ENCODE measurements around the gene OTUB2.

The OTUB2 gene

GRCh38 chr14:93997082-93997481 is 29.1 kb upstream of the OTUB2 start, which contains the start of gene CCDC197:
Gene CCDC197 (plus strand): TSS chr14:93997301. CDS start chr14:93998132, 831 bp downstream.
- DNase-seq (ENCODE audit: low spot score): peak; percentile 73

GRCh38 chr14:93997916-93998870 is 27.9 kb upstream of the OTUB2 start:
- no peak for DNase-seq (ENCODE audit: low spot score)

DNA sequence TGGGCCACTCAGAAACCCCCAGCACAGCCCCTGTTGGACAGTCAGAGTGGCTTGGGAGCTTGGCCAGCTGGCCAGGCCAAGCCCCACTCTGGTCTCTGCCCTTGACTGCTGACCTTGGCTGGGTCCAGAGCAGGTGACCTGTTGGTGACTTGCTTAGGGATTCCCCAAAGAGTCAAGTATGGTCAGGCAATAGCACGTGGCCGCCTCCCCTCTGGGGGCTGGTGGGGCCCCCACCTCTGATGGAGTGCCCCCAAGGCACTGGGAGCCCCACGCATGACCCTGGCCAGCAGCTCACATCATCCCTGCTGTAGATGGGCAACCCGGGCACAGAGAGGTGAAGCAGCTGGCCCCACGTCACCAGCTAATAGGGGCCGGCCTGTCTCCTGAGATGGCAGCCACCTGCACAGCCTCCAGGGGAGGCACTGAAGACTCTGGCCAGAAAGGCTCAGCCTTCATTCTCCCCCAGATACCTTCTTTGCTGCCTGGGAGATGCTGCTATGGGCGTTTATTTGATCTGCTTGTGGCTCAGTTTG is 27.2 kb upstream of the OTUB2 start:
- no peak for DNase-seq (ENCODE audit: low spot score)

GRCh38 chr14:93999573-93999972 is 26.6 kb upstream of the OTUB2 start:
- DNase-seq (ENCODE audit: low spot score): no peak

DNA sequence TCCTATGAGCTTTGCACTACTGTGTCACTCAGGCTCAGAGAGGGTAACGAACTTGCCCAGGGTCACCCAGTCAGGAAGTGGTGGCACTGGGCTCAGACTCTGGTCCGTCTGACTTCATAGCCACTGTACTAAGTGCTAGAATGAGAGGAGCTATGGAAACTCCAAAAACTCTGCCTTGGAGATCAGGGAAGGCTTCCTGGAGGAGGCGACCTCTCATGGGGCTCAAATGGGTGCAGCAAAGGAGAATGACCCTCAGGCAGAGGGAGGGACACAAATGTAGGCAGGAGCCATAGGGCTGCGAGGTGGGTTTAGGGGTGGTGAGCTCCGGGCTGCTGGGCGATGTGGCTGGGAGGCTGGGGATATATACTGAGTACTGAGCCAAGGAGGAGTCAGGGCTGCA is 25.9 kb upstream of the OTUB2 start:
- no peak for DNase-seq (ENCODE audit: low spot score)

DNA sequence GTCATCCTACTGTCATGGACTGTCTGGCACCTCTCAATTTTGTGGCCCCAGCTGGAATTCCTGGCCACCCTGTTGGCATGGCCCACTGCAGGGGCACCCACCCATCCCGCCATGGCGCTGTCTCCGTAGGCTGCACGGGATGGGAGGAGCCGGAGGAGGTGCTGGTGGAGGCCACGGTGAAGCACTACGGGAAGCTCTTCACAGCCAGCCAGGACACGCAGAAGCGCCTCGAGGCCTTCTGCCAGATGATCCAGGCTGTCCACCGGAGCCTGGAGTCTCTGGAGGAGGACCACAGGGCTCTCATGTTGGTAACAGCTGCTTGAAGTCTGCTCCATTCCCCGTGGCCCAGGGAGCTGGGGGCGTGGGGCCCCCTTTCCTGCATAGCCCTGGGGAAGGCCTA is 25.1 kb upstream of the OTUB2 start:
- no peak for DNase-seq (ENCODE audit: low spot score)

DNA sequence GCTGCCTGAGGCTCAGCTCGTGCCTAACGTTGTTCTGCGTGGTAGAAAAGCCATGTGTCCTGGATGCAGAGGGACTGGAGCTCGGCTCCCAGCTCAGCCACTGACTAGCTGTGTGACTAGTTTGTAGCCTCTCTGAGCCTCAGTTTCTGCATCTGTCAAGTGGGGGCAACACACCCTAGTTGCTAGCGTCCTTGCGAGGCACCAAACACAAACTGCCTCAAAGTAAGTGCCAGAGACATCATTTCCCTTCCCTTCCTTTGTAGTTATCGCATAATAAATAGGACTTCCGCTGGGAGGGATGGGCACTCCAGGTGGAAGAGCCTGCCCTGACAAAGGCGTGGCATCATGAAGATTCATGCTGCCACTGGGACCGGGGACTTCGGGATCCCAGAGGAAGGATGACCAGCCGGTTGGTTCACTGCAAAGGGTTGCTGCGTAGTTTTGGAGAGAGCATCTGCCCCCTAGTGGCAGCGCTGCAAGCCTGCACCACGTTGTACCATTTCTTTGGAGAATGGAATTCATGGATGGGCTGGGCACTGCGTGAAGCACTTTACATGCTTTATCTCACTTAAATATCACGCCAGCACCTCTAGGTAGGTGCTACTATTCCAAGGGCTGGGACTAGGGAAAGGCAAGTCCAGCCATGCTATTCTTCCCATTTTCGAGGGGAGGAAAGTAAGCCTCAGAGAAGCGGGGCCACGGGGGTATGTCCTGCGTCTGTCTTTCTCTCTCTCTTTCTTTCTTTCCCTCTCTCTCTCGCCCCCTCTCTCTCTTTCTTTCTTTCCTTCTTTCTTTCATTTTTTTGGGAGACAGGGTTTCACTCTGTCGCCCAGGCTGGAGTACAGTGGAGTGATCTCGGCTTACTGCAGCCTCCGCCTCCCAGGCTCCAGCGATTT is 24.4 kb upstream of the OTUB2 start:
- peak; percentile 94 for DNase-seq (ENCODE audit: low spot score)

GRCh38 chr14:94003397-94003796 is 22.7 kb upstream of the OTUB2 start:
- no peak for DNase-seq (ENCODE audit: low spot score)

DNA sequence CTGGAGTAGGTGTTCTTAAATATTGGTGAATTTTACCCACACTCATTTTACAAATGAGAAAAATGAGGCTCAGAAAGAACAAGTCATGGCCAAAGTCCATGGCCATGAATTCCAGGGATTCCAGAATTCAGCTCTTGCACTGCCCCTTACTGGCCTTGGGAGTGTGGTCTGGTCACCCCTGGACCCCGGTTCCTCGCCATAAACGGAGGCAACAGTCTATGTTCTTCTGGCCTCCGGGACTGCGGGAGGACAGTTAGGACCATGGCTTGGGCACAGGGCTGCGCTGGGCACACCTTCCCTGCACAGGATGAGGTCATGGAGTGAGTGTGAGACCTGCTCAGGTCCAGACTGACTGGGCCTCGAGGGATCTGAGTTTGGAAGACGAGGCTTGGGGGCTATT is 22.1 kb upstream of the OTUB2 start:
- DNase-seq (ENCODE audit: low spot score): no peak

GRCh38 chr14:94005324-94006073 is 20.6 kb upstream of the OTUB2 start:
- DNase-seq (ENCODE audit: low spot score): no peak

GRCh38 chr14:94008234-94008633 is 17.9 kb upstream of the OTUB2 start:
- no peak for DNase-seq (ENCODE audit: low spot score)

- peak; percentile 35 for DNase-seq (ENCODE audit: low spot score)
Measured at GRCh38 chr14:94009767-94010166, 16.4 kb upstream of the OTUB2 start.

- DNase-seq (ENCODE audit: low spot score): no peak
Measured at GRCh38 chr14:94010625-94011024, 15.5 kb upstream of the OTUB2 start.

GRCh38 chr14:94011795-94012194 is 14.3 kb upstream of the OTUB2 start:
- DNase-seq (ENCODE audit: low spot score): peak; percentile 55

DNA sequence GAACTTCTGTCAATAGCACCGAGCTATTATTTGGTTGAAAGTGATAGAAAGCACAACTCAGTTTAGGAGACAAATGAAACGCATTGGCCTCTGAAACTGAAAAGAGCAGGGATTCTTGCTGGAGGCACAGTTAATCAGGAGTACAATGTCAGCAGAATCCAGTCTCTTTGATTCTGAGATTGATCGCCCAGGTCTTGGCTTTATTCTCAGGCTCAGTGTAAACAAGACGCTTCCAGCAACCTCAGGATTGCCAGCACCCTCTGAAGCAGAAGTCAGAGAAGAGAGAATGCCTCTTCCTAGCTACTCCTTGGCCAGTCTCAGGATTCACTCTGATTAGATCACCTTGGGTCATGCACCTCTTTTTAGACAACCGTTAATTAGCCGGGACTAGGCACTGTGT is 11.8 kb upstream of the OTUB2 start:
- DNase-seq (ENCODE audit: low spot score): no peak

DNA sequence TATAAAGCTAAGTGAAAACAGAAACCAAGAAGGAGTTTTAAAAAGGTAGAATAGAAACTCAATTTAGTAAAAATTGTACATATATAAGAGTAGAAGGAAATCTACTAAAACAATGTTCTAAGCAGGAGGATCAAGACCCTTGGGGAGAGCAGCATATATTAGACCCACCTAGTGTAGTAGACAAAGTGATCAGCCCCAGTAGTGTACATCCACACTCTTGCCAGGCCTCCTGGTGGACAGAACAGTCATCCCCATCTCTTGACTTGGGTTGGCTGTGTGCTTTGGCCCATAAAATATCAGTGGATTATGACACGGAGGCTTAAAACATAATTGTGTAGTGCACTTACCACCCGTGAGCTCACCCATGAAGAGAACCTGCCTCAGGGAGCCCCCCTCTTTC is 10.9 kb upstream of the OTUB2 start:
- DNase-seq (ENCODE audit: low spot score): no peak

DNA sequence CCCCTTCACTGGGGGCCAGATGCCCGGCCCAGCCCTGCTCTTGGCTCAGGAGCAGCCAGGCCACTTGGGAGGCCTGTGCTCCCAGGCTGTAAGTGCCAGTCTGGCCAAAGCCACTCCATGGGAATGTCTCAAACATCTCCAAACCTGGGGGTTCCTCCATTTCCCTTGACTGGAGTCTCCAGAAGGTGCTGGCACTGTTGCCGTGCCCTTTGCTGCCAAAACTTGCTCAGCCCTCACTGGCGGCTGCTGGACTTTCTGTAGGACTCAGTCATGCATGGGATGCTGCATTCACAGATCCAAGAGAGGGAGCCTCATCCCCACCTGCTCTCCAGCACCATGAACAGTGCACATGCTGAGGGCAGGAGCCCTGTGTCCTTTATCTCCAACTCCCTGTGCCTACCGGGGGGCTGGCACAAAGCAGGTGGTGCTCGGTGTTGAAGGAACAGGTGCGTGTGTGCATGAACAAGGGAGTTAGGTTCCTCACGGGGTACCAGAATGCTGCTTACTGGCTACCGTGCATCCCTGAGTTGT is 9.6 kb upstream of the OTUB2 start:
- DNase-seq (ENCODE audit: low spot score): no peak

DNA sequence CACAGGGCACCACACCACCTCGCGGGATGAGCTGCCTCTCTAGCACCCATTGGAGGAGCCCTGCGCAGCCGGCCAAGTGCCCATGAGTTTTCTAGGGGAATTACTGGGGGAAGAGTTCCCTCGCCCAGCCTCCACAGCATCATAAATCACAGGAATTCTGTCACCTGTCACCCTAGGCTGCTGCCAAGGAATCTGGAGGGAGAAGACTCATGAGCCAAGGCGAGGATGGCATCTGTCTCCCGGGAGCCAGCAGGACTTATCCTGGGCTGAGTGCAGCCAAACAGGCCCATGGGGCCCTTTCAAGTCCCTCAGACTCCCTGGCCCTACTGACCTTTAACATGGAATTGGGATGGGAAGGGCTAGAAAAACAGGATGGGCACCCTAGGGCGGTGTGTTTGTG is 7.8 kb upstream of the OTUB2 start:
- no peak for DNase-seq (ENCODE audit: low spot score)

DNA sequence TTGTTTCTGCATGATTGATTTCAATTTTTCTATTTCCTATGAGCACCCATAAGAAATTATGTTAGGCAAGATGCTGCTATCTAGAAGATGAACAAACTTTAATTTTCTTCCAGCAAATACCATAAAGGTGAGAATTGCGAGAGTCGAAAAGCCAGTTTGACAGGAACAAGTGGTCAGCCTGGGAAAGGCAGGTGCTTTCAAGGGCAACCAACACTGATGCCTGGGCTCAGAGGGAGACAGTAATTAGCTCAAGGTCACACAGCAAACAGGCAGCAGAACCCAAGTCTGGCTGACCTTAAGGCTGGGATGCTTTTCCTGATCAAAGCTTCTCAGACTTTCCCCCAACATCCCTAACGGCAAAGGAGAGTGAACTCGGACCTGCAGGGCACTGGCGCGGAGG is 6.8 kb upstream of the OTUB2 start:
- DNase-seq (ENCODE audit: low spot score): no peak

GRCh38 chr14:94020267-94020666 is 5.9 kb upstream of the OTUB2 start:
- no peak for DNase-seq (ENCODE audit: low spot score)

DNA sequence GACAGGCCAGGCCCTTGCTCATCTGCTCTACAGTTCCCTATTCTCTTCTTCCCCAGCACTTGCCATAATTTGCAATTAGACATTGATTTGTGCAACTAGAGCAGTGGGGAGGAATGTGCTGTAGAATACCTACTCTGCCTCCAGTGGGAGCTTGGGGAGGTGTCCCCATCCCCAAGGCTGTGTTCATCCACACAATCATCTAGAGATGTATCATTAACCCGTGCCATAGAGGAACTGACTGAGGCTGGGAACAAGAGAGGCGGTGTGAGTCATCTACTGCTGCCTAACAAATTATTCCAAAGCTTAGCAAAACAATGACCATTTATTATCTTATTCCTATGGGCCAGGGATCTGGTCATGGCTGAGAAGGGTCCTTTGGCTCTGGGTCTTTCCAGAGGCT is 5.1 kb upstream of the OTUB2 start:
- peak; percentile 41 for DNase-seq (ENCODE audit: low spot score)

Measured in SW480 (cell line).